ENCODE results near the gene PCBP3.

Gene PCBP3

GRCh38 chr21:45735259-45736000 is 91.9 kb downstream of the PCBP3 start:
- no peak for DNase-seq

- no peak for DNase-seq
These were observed 92.6 kb downstream of the PCBP3 start for GRCh38 chr21:45736042-45736689.

- DNase-seq, result no peak
These were observed 93.4 kb downstream of the PCBP3 start for GRCh38 chr21:45736690-45737484.

- DNase-seq, result no peak
These were observed 94.1 kb downstream of the PCBP3 start for GRCh38 chr21:45737485-45738166.

GRCh38 chr21:45739218-45740087 is 95.9 kb downstream of the PCBP3 start:
- DNase-seq, result no peak

- no peak for DNase-seq
These were observed 96.5 kb downstream of the PCBP3 start for GRCh38 chr21:45740088-45740440.

- DNase-seq, result no peak
These were observed 97.2 kb downstream of the PCBP3 start for GRCh38 chr21:45740491-45741357.

GRCh38 chr21:45741691-45742090 is 98.2 kb downstream of the PCBP3 start:
- no peak for DNase-seq

- no peak for DNase-seq
These were observed 98.7 kb downstream of the PCBP3 start for GRCh38 chr21:45742247-45742646.

- DNase-seq, result no peak
These were observed 101.7 kb downstream of the PCBP3 start for GRCh38 chr21:45745256-45745655.

GRCh38 chr21:45747233-45747766 is 103.8 kb downstream of the PCBP3 start:
- no peak for DNase-seq

- DNase-seq, result no peak
These were observed 104.4 kb downstream of the PCBP3 start for GRCh38 chr21:45747802-45748445.

GRCh38 chr21:45748593-45748992 is 105.1 kb downstream of the PCBP3 start:
- DNase-seq, result no peak

GRCh38 chr21:45749974-45750373 is 106.4 kb downstream of the PCBP3 start:
- no peak for DNase-seq

GRCh38 chr21:45750936-45751335 is 107.4 kb downstream of the PCBP3 start:
- no peak for DNase-seq

GRCh38 chr21:45753445-45753844 is 109.9 kb downstream of the PCBP3 start:
- DNase-seq, result no peak

- no peak for DNase-seq
These were observed 112.5 kb downstream of the PCBP3 start for GRCh38 chr21:45756029-45756428.

- DNase-seq, result no peak
These were observed 113.1 kb downstream of the PCBP3 start for GRCh38 chr21:45756669-45757068.

GRCh38 chr21:45761704-45762103 is 118.2 kb downstream of the PCBP3 start:
- DNase-seq, result no peak

- DNase-seq, result no peak
These were observed 119.5 kb downstream of the PCBP3 start for GRCh38 chr21:45763074-45763473.
